ENCODE measurements around the gene TSPAN5.

GRCh38 chr4:98482847-98483806 is 175.3 kb downstream of the TSPAN5 start:
- TF ChIP-seq POLR2AphosphoS5 (IDR thresholded peaks at IDR 0.05) (no peak), CTCF (IDR thresholded peaks at IDR 0.05 in 8 of 11, conservative IDR thresholded peaks at IDR 0.05 in 3 of 11) (no peak)
